Thyroid gland (tissue), 4 donors: ENCODE measurements around the gene AP3B1. TPM values are rescaled to one million over a fixed set of nuclear protein-coding genes. Genes with fewer than 3 reads are reported as not detected.
"Not testable (repeated sequence)": the region's sequence is repeated elsewhere in the genome, so short reads cannot be mapped to it uniquely, and the experiment has no call there.

Source experiments
- DNase-seq, 2 donors: peaks; one replicate each; pipeline ENCODE4 v3.0.0-alpha.2; 2019
- H3K27ac ChIP-seq, 3 donors: fragments of 200-600 bp; sonication (generic); 1 replicate in 2 of 3; 2 replicates in 1 of 3; pipeline ENCODE4 v1.5.1; 2016 to 2019; ENCODE audit warnings: mild to moderate bottlenecking in 1 of 3, moderate library complexity in 1 of 3
- H3K27me3 ChIP-seq: fragments of 200-600 bp; sonication (generic); one replicate; pipeline ENCODE4 v1.5.1; 2019
- H3K36me3 ChIP-seq, 2 donors: fragments of 200-600 bp; sonication (generic); one replicate each; pipeline ENCODE4 v1.5.1; 2016 to 2019
- H3K4me1 ChIP-seq, 2 donors: fragments of 200-600 bp; sonication (generic); one replicate each; pipeline ENCODE4 v1.5.1; 2017 to 2019
- H3K4me3 ChIP-seq, 3 donors: fragments of 200-600 bp; sonication (generic); replicated peaks in 1 of 3; 1 replicate in 2 of 3; 2 replicates in 1 of 3; pipeline ENCODE4 v1.5.1; 2016; ENCODE audit warnings: mild to moderate bottlenecking in 1 of 3
- H3K9me3 ChIP-seq: fragments of 200-600 bp; sonication (generic); one replicate; pipeline ENCODE4 v1.5.1; 2017
- CTCF ChIP-seq, 6 experiments: fragments of 200-600 bp in 3 of 6; fragments of 450-650 bp in 3 of 6; sonication (generic) in 3 of 6; IDR thresholded peaks; one replicate each; pipeline ENCODE4 v1.5.1; 2016 to 2019; ENCODE audit warnings: antibody characterized with exemption in 6 of 6, mild to moderate bottlenecking in 2 of 6, inconsistent platforms in 1 of 6, moderate library complexity in 1 of 6
- POLR2A ChIP-seq, 2 donors: fragments of 450-650 bp; IDR thresholded peaks; one replicate each; pipeline ENCODE4 v1.6.1; 2017; ENCODE audit warnings: antibody characterized with exemption in 2 of 2, mild to moderate bottlenecking in 2 of 2, moderate library complexity in 1 of 2
- WGBS, 2 donors: methylation state at CpG; one replicate each; pipeline ENCODE4 v1.1.5; 2017; 5-methylcytosine and 5-hydroxymethylcytosine counted together
- intact Hi-C: fragments of 100-400 bp; cut with DNase I; formaldehyde crosslinking; loops from one replicate; pipeline ENCODE4 v1.15.1; 2023
- total RNA-seq, 4 donors: library from RNA; depleted of rRNA; stranded (reverse); fragments of >200 nt; gene quantifications; one replicate each; pipeline ENCODE4 v1.2.3, GENCODE V29; 2016

The AP3B1 gene
- total RNA-seq, 4 donors from 2014 or later, result 60.9 to 86.6 (median 72.2) TPM

GRCh38 chr5:78056053-78056452 is 238.4 kb downstream of the AP3B1 start:
- H3K36me3 ChIP-seq, result no peaks in the 10 kb centered on the region
- H3K27me3 ChIP-seq, result no peaks in the 10 kb centered on the region
- H3K4me3 ChIP-seq, result no peak overlapping the region
- WGBS, 2 donors, result 95% methylated on average over 1 of the region's 1 CpG
- no peaks in the 10 kb centered on the region for H3K9me3 ChIP-seq
- no peak for DNase-seq
- TF ChIP-seq POLR2A (IDR thresholded peaks at IDR 0.05) (no peak), CTCF (IDR thresholded peaks at IDR 0.05) (no peak)
- no peak overlapping the region for H3K27ac ChIP-seq
- intact Hi-C loops, result no loop called here
- H3K4me1 ChIP-seq, result no peaks in the 10 kb centered on the region

- H3K9me3 ChIP-seq, result no peaks in the 10 kb centered on the region
- TF ChIP-seq CTCF (IDR thresholded peaks at IDR 0.05) (no peak), POLR2A (IDR thresholded peaks at IDR 0.05) (no peak)
- DNase-seq, result no peak
- H3K4me3 ChIP-seq, result no peak overlapping the region
- H3K27ac ChIP-seq, result no peak overlapping the region
- 85 to 91% methylated on average over 4 of the region's 4 CpGs for WGBS, 2 donors
- H3K4me1 ChIP-seq, result no peaks in the 10 kb centered on the region
- H3K27me3 ChIP-seq, result no peaks in the 10 kb centered on the region
- intact Hi-C loops, result no loop called here
- no peaks in the 10 kb centered on the region for H3K36me3 ChIP-seq
Observed at GRCh38 chr5:78050888-78051287, 243.6 kb downstream of the AP3B1 start.

- H3K27me3 ChIP-seq, H3K36me3 ChIP-seq, intact Hi-C loops, H3K4me1 ChIP-seq, H3K27ac ChIP-seq, H3K9me3 ChIP-seq, DNase-seq, H3K4me3 ChIP-seq: not testable (repeated sequence)
- 98 to 99% methylated on average over 2 of the region's 2 CpGs for WGBS, 2 donors
Observed at GRCh38 chr5:78046823-78047222, 247.7 kb downstream of the AP3B1 start.

- Histone ChIP-seq H3K27ac (no peak overlapping the region), H3K9me3 (no peaks in the 10 kb centered on the region), H3K4me3 (no peak overlapping the region), H3K36me3 (no peaks in the 10 kb centered on the region), H3K4me1 (no peaks in the 10 kb centered on the region), H3K27me3 (no peaks in the 10 kb centered on the region)
- DNase-seq, result no peak
- intact Hi-C loops, result no loop called here
- TF ChIP-seq CTCF (IDR thresholded peaks at IDR 0.05) (no peak), POLR2A (IDR thresholded peaks at IDR 0.05) (no peak)
- WGBS, 2 donors, result 98 to 100% methylated on average over 9 of the region's 9 CpGs
Observed at GRCh38 chr5:78046006-78046405, 248.5 kb downstream of the AP3B1 start.

GRCh38 chr5:78041805-78042204 is 252.7 kb downstream of the AP3B1 start:
- 72 to 86% methylated on average over 5 of the region's 5 CpGs for WGBS, 2 donors
- TF ChIP-seq CTCF (IDR thresholded peaks at IDR 0.05), result no peak
- no peak for TF ChIP-seq POLR2A (IDR thresholded peaks at IDR 0.05)
- no peaks in the 10 kb centered on the region for H3K9me3 ChIP-seq
- H3K27ac ChIP-seq, result no peak overlapping the region
- intact Hi-C loops, result no loop called here
- peaks cover 0 to 4% of the 10 kb centered on the region in 2 donors for H3K36me3 ChIP-seq
- DNase-seq, result no peak
- H3K4me1 ChIP-seq, result no peaks in the 10 kb centered on the region
- H3K27me3 ChIP-seq, result no peaks in the 10 kb centered on the region
- H3K4me3 ChIP-seq, result no peak overlapping the region

- no peak for TF ChIP-seq CTCF (IDR thresholded peaks at IDR 0.05)
- TF ChIP-seq POLR2A (IDR thresholded peaks at IDR 0.05), result no peak
- H3K4me1 ChIP-seq, result no peaks in the 10 kb centered on the region
- WGBS, 2 donors, result 89 to 90% methylated on average over 2 of the region's 2 CpGs
- H3K36me3 ChIP-seq, result no peaks in the 10 kb centered on the region
- no peaks in the 10 kb centered on the region for H3K9me3 ChIP-seq
- no peaks in the 10 kb centered on the region for H3K27me3 ChIP-seq
- intact Hi-C loops, result no loop called here
- no peak overlapping the region for H3K27ac ChIP-seq
- no peak overlapping the region for H3K4me3 ChIP-seq
- DNase-seq, result no peak
Observed at GRCh38 chr5:78025540-78025939, 269.0 kb downstream of the AP3B1 start.
